ENCODE results near the gene NDUFV3.

Gene NDUFV3

DNA sequence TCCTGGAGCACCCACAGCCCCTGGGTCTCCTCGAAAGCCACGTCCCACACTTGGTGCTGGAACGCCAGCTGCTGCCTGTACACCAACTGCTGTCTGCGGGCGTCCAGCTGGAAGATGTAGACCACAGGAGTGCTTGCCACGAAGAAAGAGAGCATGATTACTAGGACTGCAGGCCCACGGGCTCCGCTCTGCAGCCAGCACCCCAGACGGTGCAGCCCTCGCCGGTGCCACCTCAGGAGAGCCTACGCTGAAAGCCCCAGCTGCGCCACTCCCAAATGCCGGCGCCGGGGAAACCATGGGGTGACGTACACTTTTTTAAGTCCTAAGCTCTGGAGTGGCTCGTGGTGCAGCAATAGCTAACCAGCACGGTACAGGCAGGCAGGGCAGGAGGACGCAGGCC lies 39.5 kb upstream of the NDUFV3 start:
- Histone ChIP-seq H3K27me3 (ENCODE audit: insufficient read depth, insufficient read length) (no peaks in the 10 kb centered on the region), H3K4me1 (ENCODE audit: insufficient read depth, insufficient read length) (no peaks in the 10 kb centered on the region), H3K9me3 (ENCODE audit: insufficient read depth, low read length) (no peaks in the 10 kb centered on the region), H3K9ac (ENCODE audit: insufficient read length, low read depth) (no peak overlapping the region), H3K4me3 (ENCODE audit: insufficient read length, low read depth) (no peak overlapping the region), H3K36me3 (ENCODE audit: insufficient read depth, insufficient read length, low read length) (peaks cover 97% of the 10 kb centered on the region)
- DNase-seq (ENCODE audit: low read depth, low spot score): no peak
- TF ChIP-seq YY1 (IDR thresholded peaks at IDR 0.05; ENCODE audit: insufficient read depth, insufficient read length) (no peak), SUZ12 (IDR thresholded peaks at IDR 0.05; ENCODE audit: extremely low read depth, insufficient read depth, insufficient read length) (no peak), ZNF274 (IDR thresholded peaks at IDR 0.05; ENCODE audit: low read depth, low read length) (no peak)

DNA sequence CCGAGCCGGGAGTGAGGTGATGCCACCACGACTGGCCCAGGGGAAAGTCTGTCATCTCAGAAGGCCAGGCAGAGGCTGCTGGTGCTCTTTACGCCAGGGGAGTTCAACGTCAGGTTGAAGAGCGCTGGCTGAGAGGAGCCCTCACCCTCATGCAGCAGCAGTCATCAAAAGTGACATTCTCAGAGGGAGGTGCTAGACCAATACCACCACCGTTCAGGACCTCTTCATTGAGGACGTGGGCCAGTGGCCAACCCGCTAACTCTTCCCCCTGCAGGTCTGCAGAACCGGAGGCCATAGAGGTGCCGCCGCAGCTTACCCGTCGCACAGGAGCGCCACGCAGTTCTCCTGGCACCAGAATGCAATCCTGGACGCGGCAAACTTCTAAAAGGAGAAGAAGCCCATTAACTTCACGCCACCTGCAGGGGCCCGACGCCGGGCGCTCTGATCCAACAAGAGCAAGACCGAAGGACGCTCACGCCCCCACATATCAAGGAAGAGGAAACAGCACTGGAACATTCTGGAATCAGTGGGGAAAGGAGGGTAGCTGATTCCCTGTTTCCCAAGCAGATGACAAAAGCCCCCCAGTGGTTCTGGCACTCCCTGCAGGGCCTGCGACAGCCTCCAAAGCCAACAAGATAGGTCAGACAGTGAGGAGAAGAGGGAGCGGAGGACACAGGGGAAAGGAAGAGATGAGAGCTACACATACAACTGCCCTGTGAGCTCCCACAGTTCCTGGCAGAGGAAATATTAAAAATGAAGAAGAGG lies 38.7 kb upstream of the NDUFV3 start:
- H3K4me3 ChIP-seq (ENCODE audit: insufficient read length, low read depth): no peak overlapping the region
- peaks cover 98% of the 10 kb centered on the region for H3K36me3 ChIP-seq (ENCODE audit: insufficient read depth, insufficient read length, low read length)
- no peaks in the 10 kb centered on the region for H3K9me3 ChIP-seq (ENCODE audit: insufficient read depth, low read length)
- no peaks in the 10 kb centered on the region for H3K27me3 ChIP-seq (ENCODE audit: insufficient read depth, insufficient read length)
- no peak overlapping the region for H3K9ac ChIP-seq (ENCODE audit: insufficient read length, low read depth)
- DNase-seq (ENCODE audit: low read depth, low spot score): no peak
- TF ChIP-seq ZNF274 (IDR thresholded peaks at IDR 0.05; ENCODE audit: low read depth, low read length) (no peak), YY1 (IDR thresholded peaks at IDR 0.05; ENCODE audit: insufficient read depth, insufficient read length) (no peak), SUZ12 (IDR thresholded peaks at IDR 0.05; ENCODE audit: extremely low read depth, insufficient read depth, insufficient read length) (no peak)
- H3K4me1 ChIP-seq (ENCODE audit: insufficient read depth, insufficient read length): no peaks in the 10 kb centered on the region

DNA sequence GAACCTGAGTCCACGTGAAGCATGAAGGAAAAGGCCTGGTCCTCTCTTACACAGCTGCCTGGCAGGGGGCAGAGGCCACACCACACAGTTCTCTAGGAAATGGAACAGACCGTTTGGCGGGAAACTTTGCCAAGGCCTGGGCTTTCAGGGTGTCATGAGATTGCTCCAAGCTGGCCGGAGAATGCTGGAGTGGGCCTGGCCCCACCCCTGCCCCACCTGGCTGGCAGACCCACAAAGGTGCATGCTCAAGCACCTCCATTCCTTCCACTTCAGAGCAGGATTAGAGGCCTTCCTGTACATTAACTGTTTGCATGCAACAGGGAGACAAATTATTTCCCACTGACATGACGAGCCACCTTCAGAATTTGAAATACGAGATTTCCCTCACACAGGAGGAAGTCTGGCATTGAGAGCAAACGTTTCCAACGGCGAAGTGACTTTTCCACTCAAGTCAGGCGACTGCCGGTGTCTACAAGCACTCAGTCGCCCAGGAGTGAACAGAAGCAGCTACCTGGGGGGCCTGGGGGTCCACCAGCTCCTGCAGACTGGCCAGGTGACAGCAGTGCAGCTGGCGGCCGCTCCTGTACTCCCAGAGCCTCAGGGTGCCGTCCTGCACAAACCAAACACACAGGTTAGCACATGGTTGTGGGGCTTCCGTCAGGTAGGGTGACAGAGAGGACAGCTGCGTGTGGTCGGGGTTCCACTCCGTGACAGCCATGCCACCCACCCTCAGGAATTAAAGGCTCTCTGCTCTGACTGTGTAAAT lies 37.8 kb upstream of the NDUFV3 start:
- peaks cover 98% of the 10 kb centered on the region for H3K36me3 ChIP-seq (ENCODE audit: insufficient read depth, insufficient read length, low read length)
- DNase-seq (ENCODE audit: low read depth, low spot score): no peak

DNA sequence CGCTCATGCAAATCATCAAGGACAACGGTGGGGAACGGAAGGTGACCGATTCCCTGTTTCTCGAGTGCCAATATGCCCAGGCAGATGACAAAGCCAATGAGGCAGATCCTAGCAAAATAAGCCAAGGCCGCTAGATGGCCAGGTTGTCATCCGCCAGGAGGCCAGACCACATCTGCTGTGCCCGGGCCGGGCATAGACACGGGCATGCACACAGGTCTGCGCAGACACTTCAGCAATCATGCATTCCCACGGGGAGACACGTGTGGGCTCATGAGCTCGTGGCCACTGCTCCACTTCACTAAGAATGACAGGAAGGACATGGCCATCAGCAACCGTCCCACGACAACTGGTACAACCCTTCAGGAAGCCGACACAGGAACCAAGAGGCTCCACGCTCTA lies 37.2 kb upstream of the NDUFV3 start:
- Histone ChIP-seq H3K4me3 (ENCODE audit: insufficient read length, low read depth) (no peak overlapping the region), H3K27me3 (ENCODE audit: insufficient read depth, insufficient read length) (no peaks in the 10 kb centered on the region), H3K36me3 (ENCODE audit: insufficient read depth, insufficient read length, low read length) (peaks cover 98% of the 10 kb centered on the region), H3K9ac (ENCODE audit: insufficient read length, low read depth) (no peak overlapping the region), H3K4me1 (ENCODE audit: insufficient read depth, insufficient read length) (no peaks in the 10 kb centered on the region), H3K9me3 (ENCODE audit: insufficient read depth, low read length) (no peaks in the 10 kb centered on the region)
- TF ChIP-seq SUZ12 (IDR thresholded peaks at IDR 0.05; ENCODE audit: extremely low read depth, insufficient read depth, insufficient read length) (no peak), ZNF274 (IDR thresholded peaks at IDR 0.05; ENCODE audit: low read depth, low read length) (no peak), YY1 (IDR thresholded peaks at IDR 0.05; ENCODE audit: insufficient read depth, insufficient read length) (no peak)
- DNase-seq (ENCODE audit: low read depth, low spot score): no peak

More for the DNA sequence above, 37.8 kb upstream of the NDUFV3 start:
- no peak overlapping the region for H3K4me3 ChIP-seq (ENCODE audit: insufficient read length, low read depth)
- H3K9me3 ChIP-seq (ENCODE audit: insufficient read depth, low read length): no peaks in the 10 kb centered on the region
- no peak for TF ChIP-seq SUZ12 (IDR thresholded peaks at IDR 0.05; ENCODE audit: extremely low read depth, insufficient read depth, insufficient read length)
- TF ChIP-seq ZNF274 (IDR thresholded peaks at IDR 0.05; ENCODE audit: low read depth, low read length): no peak
- no peak for TF ChIP-seq YY1 (IDR thresholded peaks at IDR 0.05; ENCODE audit: insufficient read depth, insufficient read length)
- H3K9ac ChIP-seq (ENCODE audit: insufficient read length, low read depth): no peak overlapping the region
- no peaks in the 10 kb centered on the region for H3K27me3 ChIP-seq (ENCODE audit: insufficient read depth, insufficient read length)
- H3K4me1 ChIP-seq (ENCODE audit: insufficient read depth, insufficient read length): no peaks in the 10 kb centered on the region

DNA sequence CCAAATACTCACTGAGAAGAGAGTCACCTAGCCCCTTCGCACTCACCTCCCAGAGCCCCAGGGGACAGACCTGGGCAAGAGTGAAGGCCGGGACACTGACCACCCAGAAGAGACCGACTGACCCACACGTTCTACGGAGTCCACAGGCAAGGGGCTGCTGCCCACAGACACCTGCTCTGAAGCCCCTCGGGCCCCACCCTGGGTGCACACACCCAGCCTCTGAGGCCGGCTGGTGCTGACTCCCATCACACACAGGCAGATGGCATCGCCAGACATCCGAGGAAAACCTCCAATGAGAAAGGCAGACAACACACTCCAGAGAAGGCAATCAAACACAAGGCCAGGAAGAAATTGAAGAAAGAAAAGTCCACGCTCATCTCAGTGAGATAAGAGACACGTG lies 35.9 kb upstream of the NDUFV3 start:
- no peak overlapping the region for H3K9ac ChIP-seq (ENCODE audit: insufficient read length, low read depth)
- TF ChIP-seq YY1 (IDR thresholded peaks at IDR 0.05; ENCODE audit: insufficient read depth, insufficient read length): no peak
- no peak for TF ChIP-seq ZNF274 (IDR thresholded peaks at IDR 0.05; ENCODE audit: low read depth, low read length)
- TF ChIP-seq SUZ12 (IDR thresholded peaks at IDR 0.05; ENCODE audit: extremely low read depth, insufficient read depth, insufficient read length): no peak
- no peak for DNase-seq (ENCODE audit: low read depth, low spot score)
- no peak overlapping the region for H3K4me3 ChIP-seq (ENCODE audit: insufficient read length, low read depth)
- H3K4me1 ChIP-seq (ENCODE audit: insufficient read depth, insufficient read length): no peaks in the 10 kb centered on the region
- H3K36me3 ChIP-seq (ENCODE audit: insufficient read depth, insufficient read length, low read length): peaks cover 95% of the 10 kb centered on the region
- H3K9me3 ChIP-seq (ENCODE audit: insufficient read depth, low read length): no peaks in the 10 kb centered on the region
- H3K27me3 ChIP-seq (ENCODE audit: insufficient read depth, insufficient read length): no peaks in the 10 kb centered on the region

DNA sequence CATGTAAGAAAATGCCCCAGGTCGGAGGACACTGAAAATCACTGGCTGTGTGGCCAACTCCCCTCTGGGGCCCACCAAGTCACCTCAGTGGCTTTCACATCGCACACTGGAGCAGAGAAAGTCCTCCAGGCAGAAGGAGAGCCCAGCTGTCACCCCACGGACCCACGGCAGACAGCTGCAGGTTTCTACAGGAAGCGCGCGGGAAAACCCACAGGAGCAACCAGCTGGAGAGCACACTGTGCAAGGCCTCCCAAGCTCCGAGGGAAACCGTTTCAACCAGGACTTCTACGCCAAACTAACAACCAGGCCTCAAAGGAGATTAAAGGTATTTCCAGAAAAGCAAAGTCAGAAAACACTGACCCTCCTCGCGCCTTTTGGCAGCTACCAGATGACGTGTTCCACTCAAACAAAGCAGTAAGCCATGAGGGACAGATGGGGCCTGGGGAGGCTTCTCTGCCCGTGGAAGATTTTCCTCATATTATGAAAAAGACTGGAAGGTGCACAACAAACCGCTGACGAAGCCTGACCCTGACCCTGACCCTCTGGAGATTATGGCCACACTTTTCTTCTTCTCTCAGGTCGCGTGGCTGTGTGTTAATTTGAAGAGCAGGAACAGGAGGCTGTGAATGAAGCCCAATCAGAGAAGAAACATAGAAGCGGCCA lies 34.8 kb upstream of the NDUFV3 start:
- no peak overlapping the region for H3K9ac ChIP-seq (ENCODE audit: insufficient read length, low read depth)
- H3K4me1 ChIP-seq (ENCODE audit: insufficient read depth, insufficient read length): peaks cover 8% of the 10 kb centered on the region
- no peak overlapping the region for H3K4me3 ChIP-seq (ENCODE audit: insufficient read length, low read depth)
- H3K9me3 ChIP-seq (ENCODE audit: insufficient read depth, low read length): no peaks in the 10 kb centered on the region
- H3K27me3 ChIP-seq (ENCODE audit: insufficient read depth, insufficient read length): no peaks in the 10 kb centered on the region
- DNase-seq (ENCODE audit: low read depth, low spot score): no peak
- TF ChIP-seq ZNF274 (IDR thresholded peaks at IDR 0.05; ENCODE audit: low read depth, low read length): no peak
- peaks cover 96% of the 10 kb centered on the region for H3K36me3 ChIP-seq (ENCODE audit: insufficient read depth, insufficient read length, low read length)
